Erythroblast (primary cell): Measurements from ENCODE around the gene AP2A1.

Experiments used
- DNase-seq, 2 experiments: peaks; one replicate each; lab custom pipeline; 2025; lab: John Stamatoyannopoulos, UW
- GATA1 ChIP-seq: IDR thresholded peaks from 2 replicates; pipeline ENCODE4 v1.6.1; 2011; ENCODE audit warnings: low read depth, mild to moderate bottlenecking, control low read depth, low read length, moderate library complexity
- POLR2A ChIP-seq: IDR thresholded peaks from 2 replicates; pipeline ENCODE4 v1.6.1; 2011; ENCODE audit warnings: mild to moderate bottlenecking, low read length

The AP2A1 gene

DNA sequence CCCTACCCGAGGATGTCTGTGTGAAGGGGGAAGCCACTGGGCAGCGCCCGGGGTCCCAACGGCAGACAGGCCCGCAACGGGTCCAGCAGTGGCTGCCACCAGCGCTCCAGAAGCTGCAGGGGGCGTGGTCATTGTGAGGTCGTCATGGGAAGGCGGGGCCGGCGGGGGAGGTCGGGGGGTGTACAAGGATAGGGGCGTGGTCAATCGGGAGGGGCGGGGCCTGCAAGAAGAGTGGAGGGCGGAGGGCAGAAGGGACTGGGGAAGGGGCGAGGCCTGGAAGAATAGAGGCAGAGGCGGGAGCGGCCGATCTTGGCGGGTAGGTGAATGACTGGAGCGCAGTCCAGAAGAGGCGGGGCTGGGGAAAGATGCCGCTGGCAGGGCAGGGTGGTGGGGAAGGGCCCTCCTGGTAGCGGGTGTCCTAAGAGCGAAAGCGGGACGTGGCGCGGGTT is 41.9 kb downstream of the AP2A1 start:
- peak; percentile 90 to 94 for DNase-seq
- TF ChIP-seq POLR2A (no peak), GATA1 (no peak)

- TF ChIP-seq POLR2A (peak; percentile 54), GATA1 (no peak)
- peak in 1 of 2 experiments; percentile 64 for DNase-seq
Observed at GRCh38 chr19:49809160-49809940, 42.5 kb downstream of the AP2A1 start.

GRCh38 chr19:49809941-49810389 is 43.2 kb downstream of the AP2A1 start:
- DNase-seq = no peak
- TF ChIP-seq GATA1 (no peak), POLR2A (no peak)

DNA sequence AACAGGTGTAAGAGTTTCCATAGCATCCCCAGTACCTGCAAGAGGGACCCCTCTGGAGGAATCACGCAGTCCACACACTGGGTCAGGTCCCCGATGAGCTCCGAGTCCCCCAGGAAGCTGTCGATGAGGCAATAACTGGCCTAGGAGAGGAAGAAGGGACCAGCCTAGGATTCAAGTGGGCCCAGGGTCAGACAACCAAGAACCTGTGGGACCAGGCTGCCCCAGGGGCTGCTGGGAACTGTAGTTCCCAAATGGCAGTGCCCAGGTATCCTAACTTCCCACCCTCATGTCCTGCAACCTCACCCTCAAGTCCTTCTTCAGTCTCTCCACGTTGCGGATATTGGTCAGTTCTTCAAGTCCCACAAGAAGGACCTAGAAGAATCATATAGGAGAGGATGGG is 44.5 kb downstream of the AP2A1 start:
- DNase-seq = no peak
- no peak for TF ChIP-seq GATA1
- no peak for TF ChIP-seq POLR2A

- TF ChIP-seq GATA1 = no peak
- no peak for TF ChIP-seq POLR2A
- DNase-seq = no peak
Observed at GRCh38 chr19:49812452-49812996, 45.7 kb downstream of the AP2A1 start.

GRCh38 chr19:49812997-49813861 is 46.4 kb downstream of the AP2A1 start, which contains the start of gene FUZ:
TSS of gene FUZ (minus strand) at chr19:49813292. CDS start at chr19:49813106, 186 bp downstream.
- TF ChIP-seq POLR2A (peak; percentile 52), GATA1 (no peak)
- peak; percentile 99 to 100 for DNase-seq

DNA sequence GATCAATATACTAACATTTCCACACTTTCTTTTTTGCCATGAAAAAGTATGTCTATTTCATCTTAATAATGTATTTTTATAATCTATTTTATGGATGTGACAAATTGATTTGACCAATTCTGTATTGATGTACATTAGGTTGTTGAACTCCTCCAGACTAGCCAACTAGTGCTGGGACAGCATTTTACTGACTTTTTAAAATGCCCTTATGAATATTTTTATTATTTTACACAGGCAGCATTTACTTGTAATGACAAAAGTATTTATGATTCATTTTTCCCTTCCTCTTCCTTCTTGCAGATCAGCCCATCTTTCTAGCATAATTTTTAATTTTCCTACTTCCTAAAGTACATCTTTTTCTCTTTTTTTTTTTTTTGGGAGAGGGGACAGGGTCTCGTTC is 47.2 kb downstream of the AP2A1 start:
- TF ChIP-seq GATA1 (no peak), POLR2A (no peak)
- DNase-seq = no peak

DNA sequence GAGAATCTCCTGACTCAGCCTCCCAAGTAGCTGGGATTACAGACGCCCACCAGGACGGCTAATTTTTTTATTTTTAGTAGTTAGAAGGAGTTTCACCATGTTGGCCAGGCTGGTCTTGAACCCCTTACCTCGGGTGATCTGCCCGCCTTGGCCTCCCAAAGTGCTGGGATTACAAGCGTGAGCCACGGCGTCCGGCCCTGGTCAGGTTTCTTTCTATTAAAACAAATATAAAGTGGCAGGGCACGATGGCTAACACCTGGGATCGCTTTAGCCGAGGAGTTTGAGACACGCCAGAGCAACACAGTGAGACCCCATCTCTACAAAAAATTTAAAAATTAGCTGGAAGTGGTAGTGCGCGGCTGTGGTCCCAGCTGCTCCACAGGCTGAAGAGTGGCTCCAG is 49.8 kb downstream of the AP2A1 start:
- no peak for TF ChIP-seq GATA1
- TF ChIP-seq POLR2A = no peak
- DNase-seq = no peak

DNA sequence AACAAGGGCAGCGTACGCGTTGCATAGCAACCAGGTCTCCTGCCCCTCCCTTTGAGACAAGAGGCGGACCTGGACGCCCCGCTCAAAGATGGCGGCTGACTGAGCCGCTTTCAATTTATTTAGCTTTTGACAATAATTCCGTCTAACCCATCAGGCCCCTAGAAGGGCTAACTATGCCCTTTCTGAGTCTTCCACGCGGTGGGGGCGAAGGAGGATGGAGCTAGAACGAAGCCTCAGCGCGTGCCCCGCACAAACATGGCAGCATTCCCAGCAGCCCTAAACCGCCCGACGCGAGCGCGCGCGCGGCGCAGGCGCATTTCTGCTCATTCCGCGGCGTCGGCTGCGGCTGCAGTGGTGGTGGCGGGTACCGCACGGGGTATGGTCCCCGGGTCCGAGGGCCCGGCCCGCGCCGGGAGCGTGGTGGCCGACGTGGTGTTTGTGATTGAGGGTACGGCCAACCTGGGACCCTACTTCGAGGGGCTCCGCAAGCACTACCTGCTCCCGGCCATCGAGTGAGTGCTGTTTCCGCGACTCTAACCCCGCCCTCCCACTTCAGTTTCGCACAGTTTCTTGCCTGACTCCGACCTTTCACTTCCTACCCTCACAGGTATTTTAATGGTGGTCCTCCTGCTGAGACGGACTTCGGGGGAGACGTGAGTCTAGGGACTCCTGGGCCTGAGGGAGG is 51.3 kb downstream of the AP2A1 start, which contains the start of gene MED25:
Gene MED25, plus strand, starts transcription at position 326 of the 685 bp plus-strand sequence. Its CDS starts 53 bp downstream, at position 379.
- TF ChIP-seq POLR2A (peak; percentile 90), GATA1 (no peak)
- DNase-seq = peak; percentile 93 to 96

DNA sequence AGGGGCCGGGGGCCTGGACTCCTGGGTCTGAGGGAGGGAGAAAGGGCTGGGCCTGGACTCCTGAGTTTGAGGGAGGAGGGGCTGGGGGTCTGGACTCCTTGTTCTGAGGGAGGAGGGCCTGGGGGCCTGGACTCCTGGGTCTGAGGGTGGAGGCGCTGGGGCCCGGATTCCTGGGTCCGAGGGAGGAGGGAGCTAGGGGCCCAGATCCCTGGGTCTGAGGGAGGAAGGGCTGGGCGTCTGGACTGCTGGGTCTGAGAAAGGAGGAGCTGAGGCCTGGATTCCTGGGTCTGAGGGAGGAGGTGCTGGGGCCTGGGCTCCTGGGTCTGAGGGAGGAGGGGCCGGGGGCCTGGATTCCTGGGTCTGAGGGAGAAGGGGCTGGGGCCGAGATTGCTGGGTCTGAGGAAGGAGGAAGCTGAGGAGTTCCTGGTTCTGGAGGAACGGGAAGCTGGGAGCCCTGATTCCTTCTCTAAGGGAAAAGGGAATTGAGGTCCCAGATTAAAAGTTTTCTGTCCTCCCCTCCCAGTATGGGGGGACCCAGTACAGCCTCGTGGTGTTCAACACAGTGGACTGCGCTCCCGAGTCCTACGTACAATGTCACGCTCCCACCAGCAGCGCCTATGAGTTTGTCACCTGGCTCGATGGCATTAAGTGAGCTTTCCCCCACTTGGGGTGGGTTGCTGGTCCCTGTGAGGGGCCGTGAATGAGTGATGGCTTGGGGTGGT is 52.0 kb downstream of the AP2A1 start:
- peak in 1 of 2 experiments; percentile 62 for DNase-seq
- TF ChIP-seq GATA1 (no peak), POLR2A (no peak)

DNA sequence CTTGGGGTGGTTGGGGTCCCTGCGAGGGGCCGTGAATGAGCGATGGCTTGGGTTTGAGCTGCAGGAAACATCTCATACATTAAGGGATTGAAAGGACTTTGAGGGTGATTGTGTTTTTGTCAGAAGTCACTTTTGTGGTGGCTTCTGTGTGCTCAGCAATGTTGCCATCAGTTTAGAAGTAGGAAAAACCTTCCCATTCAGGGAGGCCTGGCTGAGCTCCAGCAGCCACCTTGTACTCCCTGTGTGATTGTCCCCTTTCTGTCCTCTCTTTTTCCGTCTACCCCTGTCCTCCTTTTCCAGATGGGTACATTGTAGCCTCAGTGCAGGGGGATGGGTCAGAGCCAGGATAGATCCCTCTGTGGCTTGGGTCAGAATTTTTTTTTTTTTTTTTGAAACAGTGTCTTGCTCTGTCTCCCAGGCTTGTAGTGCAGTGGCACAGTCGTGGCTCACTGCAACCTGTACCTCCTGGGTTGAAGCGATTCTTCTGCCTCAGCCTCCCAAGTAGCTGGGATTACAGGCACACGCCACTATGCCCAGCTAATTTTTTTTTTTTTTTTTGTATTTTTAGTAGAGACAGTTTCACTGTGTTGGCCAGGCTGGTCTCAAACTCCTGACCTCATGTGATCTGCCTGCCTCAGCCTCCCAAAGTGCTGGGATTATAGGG is 52.8 kb downstream of the AP2A1 start:
- peak; percentile 43 to 57 for DNase-seq

DNA sequence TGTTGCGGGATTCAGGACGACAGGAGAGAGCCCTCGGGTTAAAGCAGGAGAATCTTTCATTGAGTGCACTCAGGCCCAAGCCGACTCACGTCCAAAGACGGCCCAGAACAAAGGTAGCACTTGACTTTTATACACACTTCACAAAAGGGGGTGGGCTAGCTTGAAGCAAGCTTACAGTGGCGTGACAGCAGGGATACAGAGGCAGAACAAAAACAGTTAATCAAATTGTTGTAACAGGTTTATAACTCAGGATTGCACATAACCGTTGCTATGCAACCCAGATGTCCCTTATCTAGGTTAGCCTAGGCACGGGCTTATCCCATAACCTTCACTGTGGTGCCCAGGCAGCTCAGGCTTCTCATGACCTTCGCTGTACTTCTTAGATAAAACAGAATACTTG is 53.3 kb downstream of the AP2A1 start:
- TF ChIP-seq POLR2A (peak; percentile 83), GATA1 (peak; percentile 20)
- peak; percentile 91 to 97 for DNase-seq
